Activated naive CD8-positive, alpha-beta T cell treated with anti-CD3 and anti-CD28 coated beads, Interleukin-2, amount 10 ng/mL, durations not matched to agents 7 days and 5 days (primary cell): ENCODE results near the gene SCAND1. TPM values are rescaled to one million over a fixed set of nuclear protein-coding genes. Genes with fewer than 3 reads are reported as not detected.

ENCODE experiments used
- ATAC-seq: fragments of 150-1000 bp; cut with Tn5 transposase; one replicate; pipeline ENCODE4 v1.10.0; 2021; ENCODE audit warnings: low read depth, moderate library complexity
- POLR2A ChIA-PET: fragments of 350-600 bp; sonication (Branson Sonifier 250); formaldehyde crosslinking; loops from one replicate; lab custom pipeline; 2021; ENCODE audit warnings: antibody characterized with exemption; lab: Charles Lee
- DNase-seq: peaks from one replicate; pipeline ENCODE4 v3.0.0; 2021
- H3K27ac Mint-ChIP-seq: one replicate; pipeline ENCODE4 v1.8.0; 2022; ENCODE audit warnings: mild to moderate bottlenecking, mixed read lengths
- H3K27me3 Mint-ChIP-seq: one replicate; pipeline ENCODE4 v1.8.0; 2022; ENCODE audit warnings: mild to moderate bottlenecking, moderate library complexity, mixed read lengths
- H3K36me3 Mint-ChIP-seq: one replicate; pipeline ENCODE4 v1.8.0; 2021; ENCODE audit warnings: mild to moderate bottlenecking, mixed read lengths
- H3K4me1 Mint-ChIP-seq: one replicate; pipeline ENCODE4 v1.8.0; 2021; ENCODE audit warnings: mixed read lengths
- H3K4me3 Mint-ChIP-seq: one replicate; pipeline ENCODE4 v1.8.0; 2022; ENCODE audit warnings: mild to moderate bottlenecking, moderate library complexity, mixed read lengths
- H3K9me3 Mint-ChIP-seq: one replicate; pipeline ENCODE4 v1.8.0; 2021; ENCODE audit warnings: mixed read lengths
- total RNA-seq, 2 experiments: library from RNA; stranded (reverse); gene quantifications; one replicate each; pipeline ENCODE4 v1.2.3, GENCODE V29; 2021

The SCAND1 gene
- total RNA-seq, 2 experiments from 2014 or later = 57.8 to 60.9 TPM

GRCh38 chr20:35912881-35913280, 41.4 kb downstream of the SCAND1 start:
- Mint-ChIP-seq H3K36me3 (peaks cover 18% of the 10 kb centered on the region), H3K4me1 (peaks cover 12% of the 10 kb centered on the region), H3K27me3 (no peaks in the 10 kb centered on the region), H3K9me3 (no peaks in the 10 kb centered on the region), H3K27ac (no peak overlapping the region), H3K4me3 (no peak overlapping the region)
- no peak for ATAC-seq
- POLR2A ChIA-PET = no interaction called here
- no peak for DNase-seq

GRCh38 chr20:35910254-35910653, 44.0 kb downstream of the SCAND1 start:
- Mint-ChIP-seq H3K27me3 (no peaks in the 10 kb centered on the region), H3K36me3 (peaks cover 24% of the 10 kb centered on the region), H3K4me3 (no peak overlapping the region), H3K27ac (no peak overlapping the region), H3K9me3 (no peaks in the 10 kb centered on the region), H3K4me1 (peaks cover 15% of the 10 kb centered on the region)
- ATAC-seq = no peak
- no peak for DNase-seq
- POLR2A ChIA-PET = no interaction called here

- no peaks in the 10 kb centered on the region for H3K9me3 Mint-ChIP-seq
- POLR2A ChIA-PET = no interaction called here
- peaks cover 27% of the 10 kb centered on the region for H3K36me3 Mint-ChIP-seq
- no peak overlapping the region for H3K27ac Mint-ChIP-seq
- no peak overlapping the region for H3K4me3 Mint-ChIP-seq
- ATAC-seq = no peak
- H3K27me3 Mint-ChIP-seq = no peaks in the 10 kb centered on the region
- peaks cover 15% of the 10 kb centered on the region for H3K4me1 Mint-ChIP-seq
- DNase-seq = no peak
These were observed 44.5 kb downstream of the SCAND1 start for GRCh38 chr20:35909796-35910195.

DNA sequence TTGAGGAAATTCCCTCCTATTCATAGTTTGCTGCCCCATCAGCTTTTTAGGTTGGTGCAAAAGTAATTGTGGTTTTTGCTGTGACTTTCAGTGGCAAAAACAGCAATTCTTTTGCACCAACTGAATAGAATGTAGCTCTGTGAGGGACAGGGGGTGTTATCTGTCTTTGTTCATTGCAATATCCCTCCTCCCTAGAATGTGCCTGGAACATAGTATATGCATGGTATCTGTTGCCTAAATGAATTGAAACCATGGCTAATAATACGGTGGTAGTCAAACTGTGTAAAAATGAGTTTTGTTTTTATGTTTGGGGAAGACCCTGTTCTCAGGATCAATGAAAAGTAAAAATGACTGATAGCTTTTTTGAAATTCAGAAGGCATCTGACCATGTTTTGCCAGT, 45.1 kb downstream of the SCAND1 start:
- Mint-ChIP-seq H3K36me3 (peaks cover 27% of the 10 kb centered on the region), H3K4me1 (peaks cover 15% of the 10 kb centered on the region), H3K4me3 (no peak overlapping the region), H3K27me3 (no peaks in the 10 kb centered on the region), H3K9me3 (no peaks in the 10 kb centered on the region), H3K27ac (no peak overlapping the region)
- POLR2A ChIA-PET = no interaction called here
- no peak for ATAC-seq
- no peak for DNase-seq

DNA sequence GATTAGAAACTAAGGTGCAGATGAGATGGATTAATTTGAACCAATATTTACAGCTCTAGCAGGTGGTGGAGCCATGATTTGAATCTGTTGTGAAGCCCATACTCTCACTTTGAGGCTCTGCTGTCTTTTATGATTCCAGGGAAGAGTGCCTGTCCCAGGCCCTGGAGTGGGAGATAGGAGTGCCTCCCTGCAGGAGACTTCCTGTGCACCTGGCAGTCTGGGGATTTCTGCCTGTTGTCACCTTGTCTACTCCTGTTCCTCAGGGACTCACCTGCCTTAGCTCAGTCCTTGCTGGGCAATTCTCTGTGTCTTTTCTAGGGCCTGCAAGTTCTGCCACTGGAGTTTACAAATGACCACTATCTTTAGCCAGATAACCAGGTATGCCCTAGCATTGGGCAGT, 46.3 kb downstream of the SCAND1 start:
- POLR2A ChIA-PET = no interaction called here
- H3K4me1 Mint-ChIP-seq = peaks cover 13% of the 10 kb centered on the region
- DNase-seq (no peak), ATAC-seq (no peak)
- H3K27me3 Mint-ChIP-seq = no peaks in the 10 kb centered on the region
- H3K27ac Mint-ChIP-seq = no peak overlapping the region
- H3K4me3 Mint-ChIP-seq = no peak overlapping the region
- H3K36me3 Mint-ChIP-seq = peaks cover 31% of the 10 kb centered on the region
- no peaks in the 10 kb centered on the region for H3K9me3 Mint-ChIP-seq

GRCh38 chr20:35907017-35907701, 47.1 kb downstream of the SCAND1 start:
- Mint-ChIP-seq H3K4me3 (no peak overlapping the region), H3K27me3 (no peaks in the 10 kb centered on the region), H3K27ac (no peak overlapping the region), H3K36me3 (peaks cover 33% of the 10 kb centered on the region), H3K9me3 (no peaks in the 10 kb centered on the region), H3K4me1 (peaks cover 12% of the 10 kb centered on the region)
- DNase-seq (no peak), ATAC-seq (no peak)
- POLR2A ChIA-PET = no interaction called here

- H3K27ac Mint-ChIP-seq = no peak overlapping the region
- no peak for ATAC-seq
- no peaks in the 10 kb centered on the region for H3K27me3 Mint-ChIP-seq
- peaks cover 32% of the 10 kb centered on the region for H3K36me3 Mint-ChIP-seq
- H3K9me3 Mint-ChIP-seq = no peaks in the 10 kb centered on the region
- H3K4me1 Mint-ChIP-seq = peaks cover 12% of the 10 kb centered on the region
- DNase-seq = no peak
- POLR2A ChIA-PET = no interaction called here
- H3K4me3 Mint-ChIP-seq = no peak overlapping the region
These were observed 49.2 kb downstream of the SCAND1 start for GRCh38 chr20:35904982-35905663.

DNA sequence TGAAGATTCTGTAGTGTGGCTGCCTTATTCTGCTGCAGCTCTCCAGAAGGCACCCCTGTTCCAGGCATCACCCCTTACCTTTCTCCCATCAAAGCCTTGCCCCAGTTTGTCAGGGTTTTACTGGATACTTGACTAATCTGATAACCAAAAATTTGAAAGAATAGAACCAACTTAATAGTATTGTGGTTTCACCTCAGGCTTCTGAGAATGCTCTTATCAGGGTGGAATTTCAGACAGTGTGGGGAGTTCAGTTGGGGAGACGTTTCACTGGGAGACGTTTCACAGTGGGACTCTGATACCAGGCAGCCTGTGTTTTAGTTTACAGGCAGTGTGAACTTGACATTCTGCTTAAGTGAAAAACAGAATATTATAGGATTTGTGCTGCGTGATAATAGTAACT, 50.5 kb downstream of the SCAND1 start:
- ATAC-seq = no peak
- H3K27me3 Mint-ChIP-seq = no peaks in the 10 kb centered on the region
- H3K36me3 Mint-ChIP-seq = peaks cover 32% of the 10 kb centered on the region
- peaks cover 7% of the 10 kb centered on the region for H3K4me1 Mint-ChIP-seq
- no peak overlapping the region for H3K4me3 Mint-ChIP-seq
- DNase-seq = no peak
- H3K27ac Mint-ChIP-seq = no peak overlapping the region
- POLR2A ChIA-PET = no interaction called here
- H3K9me3 Mint-ChIP-seq = no peaks in the 10 kb centered on the region

Other genes with a start within 250 kb of the SCAND1 start
- 100 to 1,000 TPM; 478 to 499 TPM for gene RBM39, start 212.2 kb downstream of the SCAND1 start, total RNA-seq
- 10 to 100 TPM; 61.9 to 69.4 TPM for gene PHF20, start 182.5 kb downstream of the SCAND1 start, total RNA-seq
- gene CNBD2, start 14.1 kb upstream of the SCAND1 start, total RNA-seq = 1 to 10 TPM; 5.7 to 7.1 TPM
- under 1 TPM in 1 of 2 experiments, not detected in 1; 0.62 TPM for gene EPB41L1, start 200.2 kb upstream of the SCAND1 start, total RNA-seq